Skeletal muscle satellite cell (primary cell): ENCODE measurements around the gene AKAP13.
A peak's percentile ranks its signal among the peaks of the same experiment; 100 is the strongest.

Experiments
- H3K27me3 ChIP-seq: 2 replicates; pipeline ENCODE4 v1.7.0; 2013; ENCODE audit warnings: low read length; ENCODE audit not compliant: control insufficient read depth, insufficient read depth
- H3K36me3 ChIP-seq: 2 replicates; pipeline ENCODE4 v1.7.0; 2013; ENCODE audit warnings: mild to moderate bottlenecking, control low read depth, low read length; ENCODE audit not compliant: insufficient read depth
- H3K4me1 ChIP-seq: 2 replicates; pipeline ENCODE4 v1.7.0; 2013; ENCODE audit warnings: low read length; ENCODE audit not compliant: control insufficient read depth, insufficient read depth
- H3K4me2 ChIP-seq: 2 replicates; pipeline ENCODE4 v1.7.0; 2013; ENCODE audit warnings: mild to moderate bottlenecking, low read length
- H3K4me3 ChIP-seq: 2 replicates; pipeline ENCODE4 v1.7.0; 2013; ENCODE audit warnings: low read length
- H3K9ac ChIP-seq: 2 replicates; pipeline ENCODE4 v1.7.0; 2013; ENCODE audit warnings: mild to moderate bottlenecking, low read depth, low read length, moderate library complexity
- H3K9me3 ChIP-seq: replicated peaks from 2 replicates; pipeline ENCODE4 v1.7.0; 2013; ENCODE audit warnings: mild to moderate bottlenecking, control low read depth, low read length

The AKAP13 gene

DNA sequence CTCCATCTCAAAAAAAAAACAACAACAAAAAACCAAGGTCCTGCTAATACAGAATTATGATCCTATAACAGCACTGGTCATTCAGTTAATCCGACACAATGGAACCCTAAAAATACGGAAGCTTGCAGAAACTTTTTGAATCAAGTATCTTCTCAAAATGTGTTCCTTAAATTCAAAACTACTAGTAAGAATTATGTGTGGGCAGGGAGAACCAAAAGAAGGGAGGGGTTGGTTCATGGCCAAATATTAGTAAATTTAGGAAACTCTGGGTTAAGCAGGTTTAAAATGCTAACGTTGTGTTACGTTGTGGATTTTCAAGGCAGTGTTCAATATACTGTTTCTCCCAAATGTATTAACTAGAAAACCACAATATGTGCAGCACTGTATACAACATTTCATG is 298.8 kb downstream of the AKAP13 start:
- Histone ChIP-seq H3K4me2 (no peak overlapping the region), H3K4me1 (no peaks in the 10 kb centered on the region)

GRCh38 chr15:85681386-85681785 is 301.0 kb downstream of the AKAP13 start:
- Histone ChIP-seq H3K4me3 (no peak overlapping the region), H3K9me3 (no peaks in the 10 kb centered on the region), H3K4me1 (no peaks in the 10 kb centered on the region), H3K9ac (no peak overlapping the region), H3K36me3 (peaks cover 44% of the 10 kb centered on the region), H3K4me2 (no peak overlapping the region), H3K27me3 (no peaks in the 10 kb centered on the region)

More for the DNA sequence above, 298.8 kb downstream of the AKAP13 start:
- H3K36me3 ChIP-seq, result peaks cover 26% of the 10 kb centered on the region
- no peak overlapping the region for H3K4me3 ChIP-seq
- no peaks in the 10 kb centered on the region for H3K27me3 ChIP-seq
- no peaks in the 10 kb centered on the region for H3K9me3 ChIP-seq
- H3K9ac ChIP-seq, result no peak overlapping the region

- Histone ChIP-seq H3K27me3 (no peaks in the 10 kb centered on the region), H3K4me3 (no peak overlapping the region), H3K36me3 (peaks cover 51% of the 10 kb centered on the region), H3K9ac (no peak overlapping the region), H3K4me2 (no peak overlapping the region), H3K9me3 (no peaks in the 10 kb centered on the region), H3K4me1 (no peaks in the 10 kb centered on the region)
Measured at GRCh38 chr15:85684174-85684710, 303.8 kb downstream of the AKAP13 start.

GRCh38 chr15:85685356-85685755 is 305.0 kb downstream of the AKAP13 start:
- Histone ChIP-seq H3K4me1 (peaks cover 5% of the 10 kb centered on the region), H3K4me2 (no peak overlapping the region), H3K4me3 (no peak overlapping the region), H3K36me3 (peaks cover 51% of the 10 kb centered on the region), H3K27me3 (no peaks in the 10 kb centered on the region), H3K9me3 (no peaks in the 10 kb centered on the region), H3K9ac (no peak overlapping the region)

DNA sequence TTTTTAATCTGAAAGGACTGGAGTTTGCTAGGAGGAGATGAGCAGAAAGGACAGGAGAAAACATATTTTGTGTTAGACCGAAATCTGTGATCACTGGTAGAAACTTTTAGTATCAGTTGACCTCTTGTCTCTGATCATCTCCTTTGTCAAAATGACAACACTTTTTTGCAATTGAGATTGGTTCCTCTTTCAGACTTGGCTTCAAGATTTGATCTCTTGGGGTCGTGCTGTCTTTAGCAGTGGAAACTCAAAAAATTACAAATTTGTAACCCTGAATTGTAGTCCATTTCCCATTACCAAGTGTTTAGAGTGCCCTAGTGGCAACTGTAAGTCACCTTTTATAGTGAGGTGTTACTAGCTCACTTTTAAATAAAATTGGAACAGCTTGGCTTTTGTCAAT is 306.9 kb downstream of the AKAP13 start:
- H3K27me3 ChIP-seq, result no peaks in the 10 kb centered on the region
- H3K4me3 ChIP-seq, result no peak overlapping the region
- H3K4me1 ChIP-seq, result peaks cover 5% of the 10 kb centered on the region
- no peaks in the 10 kb centered on the region for H3K9me3 ChIP-seq
- no peak overlapping the region for H3K4me2 ChIP-seq
- H3K36me3 ChIP-seq, result peaks cover 60% of the 10 kb centered on the region
- no peak overlapping the region for H3K9ac ChIP-seq

GRCh38 chr15:85688711-85689110 is 308.3 kb downstream of the AKAP13 start:
- no peak overlapping the region for H3K4me3 ChIP-seq
- H3K9ac ChIP-seq, result no peak overlapping the region
- peaks cover 5% of the 10 kb centered on the region for H3K4me1 ChIP-seq

DNA sequence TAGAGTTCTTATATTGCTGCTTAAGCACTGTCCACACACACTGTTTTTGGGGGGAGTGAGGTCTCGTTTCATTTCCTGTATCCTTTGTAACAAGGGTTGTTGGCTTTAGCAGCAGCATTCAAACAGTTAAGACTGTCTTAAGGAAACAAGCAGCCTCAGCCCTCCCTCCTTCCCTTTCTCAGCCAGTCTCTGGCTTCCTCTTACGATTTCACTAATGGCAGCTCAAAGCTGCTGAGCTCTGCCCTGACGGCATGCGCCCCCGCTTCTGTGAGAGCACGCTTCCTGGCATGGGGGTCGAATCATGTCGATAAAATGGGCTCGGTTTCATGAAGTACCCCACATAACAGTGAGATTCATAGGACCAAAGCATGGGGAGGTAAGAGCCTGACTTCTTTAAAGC is 309.3 kb downstream of the AKAP13 start:
- Histone ChIP-seq H3K4me2 (peak overlapping the region; percentile 52), H3K9me3 (no peaks in the 10 kb centered on the region), H3K4me1 (peaks cover 5% of the 10 kb centered on the region), H3K9ac (peak overlapping the region; percentile 29), H3K27me3 (no peaks in the 10 kb centered on the region), H3K4me3 (peak overlapping the region; percentile 8), H3K36me3 (peaks cover 62% of the 10 kb centered on the region)

More at GRCh38 chr15:85688711-85689110, 308.3 kb downstream of the AKAP13 start:
- Histone ChIP-seq H3K9me3 (no peaks in the 10 kb centered on the region), H3K27me3 (no peaks in the 10 kb centered on the region), H3K4me2 (no peak overlapping the region), H3K36me3 (peaks cover 64% of the 10 kb centered on the region)

- peaks cover 5% of the 10 kb centered on the region for H3K4me1 ChIP-seq
- H3K27me3 ChIP-seq, result no peaks in the 10 kb centered on the region
- no peak overlapping the region for H3K4me3 ChIP-seq
- peaks cover 62% of the 10 kb centered on the region for H3K36me3 ChIP-seq
- H3K4me2 ChIP-seq, result no peak overlapping the region
- no peaks in the 10 kb centered on the region for H3K9me3 ChIP-seq
- peak overlapping the region; percentile 29 for H3K9ac ChIP-seq
Measured at GRCh38 chr15:85690561-85691231, 310.3 kb downstream of the AKAP13 start.

DNA sequence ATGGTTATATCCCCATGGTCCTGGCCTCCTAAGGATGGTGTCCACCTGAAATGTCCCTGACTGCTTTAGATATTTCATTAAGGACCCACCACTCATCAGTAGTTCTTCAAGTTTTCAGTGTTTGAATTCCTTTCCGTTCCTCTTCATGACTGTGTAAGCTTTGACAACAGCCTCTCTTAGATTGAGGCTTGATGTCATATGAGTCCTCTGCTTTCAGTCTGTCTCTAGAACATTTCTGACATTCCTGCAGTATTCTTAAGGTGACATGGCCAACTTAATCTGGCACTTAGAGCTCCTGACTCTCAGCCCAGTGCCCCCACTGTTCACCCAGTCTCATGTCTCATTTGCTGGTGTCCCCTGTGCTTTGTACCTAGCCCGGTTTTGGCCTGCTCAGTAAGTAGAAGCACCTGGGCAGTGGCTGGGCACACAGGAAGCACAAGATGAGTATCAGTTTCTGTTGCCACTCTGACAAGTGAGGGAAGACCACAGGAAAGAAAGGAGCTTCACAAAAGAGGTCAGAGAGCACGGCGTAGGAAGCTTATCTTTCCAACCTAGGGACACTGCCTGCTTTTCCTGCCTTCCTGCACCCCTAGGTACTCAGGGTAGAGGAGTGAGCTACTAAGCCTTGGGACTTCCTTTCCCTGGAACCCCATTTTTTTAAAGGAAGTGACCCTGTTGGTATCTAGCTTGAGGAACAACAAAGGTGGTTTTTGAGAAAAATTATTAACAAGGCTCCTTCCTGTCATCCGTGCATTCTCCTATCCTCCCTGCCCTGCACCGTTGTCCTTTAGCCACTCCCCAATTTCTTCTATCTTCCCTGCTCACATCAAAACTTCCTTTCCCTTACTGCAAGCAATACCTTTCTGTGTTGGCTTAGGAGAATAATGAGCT is 311.2 kb downstream of the AKAP13 start:
- Histone ChIP-seq H3K27me3 (no peaks in the 10 kb centered on the region), H3K4me2 (no peak overlapping the region), H3K9me3 (no peaks in the 10 kb centered on the region), H3K4me1 (peaks cover 5% of the 10 kb centered on the region), H3K4me3 (no peak overlapping the region), H3K36me3 (peaks cover 61% of the 10 kb centered on the region), H3K9ac (no peak overlapping the region)

GRCh38 chr15:85692321-85692720 is 311.9 kb downstream of the AKAP13 start:
- H3K9ac ChIP-seq, result no peak overlapping the region
- H3K27me3 ChIP-seq, result no peaks in the 10 kb centered on the region
- H3K4me1 ChIP-seq, result peaks cover 5% of the 10 kb centered on the region
- H3K9me3 ChIP-seq, result no peaks in the 10 kb centered on the region
- peaks cover 54% of the 10 kb centered on the region for H3K36me3 ChIP-seq
- H3K4me2 ChIP-seq, result no peak overlapping the region
- no peak overlapping the region for H3K4me3 ChIP-seq

GRCh38 chr15:85692873-85693272 is 312.5 kb downstream of the AKAP13 start:
- H3K9me3 ChIP-seq, result no peaks in the 10 kb centered on the region
- H3K9ac ChIP-seq, result no peak overlapping the region
- peaks cover 49% of the 10 kb centered on the region for H3K36me3 ChIP-seq
- H3K4me2 ChIP-seq, result no peak overlapping the region
- H3K27me3 ChIP-seq, result no peaks in the 10 kb centered on the region
- H3K4me3 ChIP-seq, result no peak overlapping the region
- peaks cover 5% of the 10 kb centered on the region for H3K4me1 ChIP-seq
